Stimulated activated CD8-positive, alpha-beta memory T cell treated with anti-CD3 and anti-CD28 coated beads, Interleukin-2, amount 100 ng/mL, for 48 hours (primary cell): ENCODE measurements around the gene SBF2.
"Not testable (repeated sequence)": the region's sequence is repeated elsewhere in the genome, so short reads cannot be mapped to it uniquely, and the experiment has no call there.

ENCODE experiments used
- DNase-seq, 2 donors: peaks; one replicate each; pipeline ENCODE4 v3.0.0-alpha.2; 2020; ENCODE audit warnings: low read depth in 2 of 2

The SBF2 gene

DNA sequence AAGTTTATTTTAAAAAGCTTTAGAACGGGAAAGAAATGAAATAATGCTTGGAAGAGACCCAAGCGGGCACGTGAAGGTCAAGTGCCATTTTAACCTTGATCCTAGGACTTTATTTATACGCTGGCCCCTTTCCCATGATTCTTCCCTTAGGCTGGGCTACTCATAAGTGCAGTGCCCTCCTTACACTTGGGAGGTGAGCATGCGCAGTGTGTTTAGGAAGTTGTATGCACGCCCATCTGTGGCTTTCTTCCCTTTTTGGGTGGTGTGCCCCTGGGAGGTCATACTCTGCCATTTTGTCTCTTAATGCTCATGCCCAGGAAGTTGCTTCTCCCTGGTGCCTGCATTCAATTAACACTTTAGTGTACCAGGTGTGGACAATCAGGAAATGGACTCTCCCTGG is 390.4 kb downstream of the SBF2 start:
- DNase-seq, result no peak

DNA sequence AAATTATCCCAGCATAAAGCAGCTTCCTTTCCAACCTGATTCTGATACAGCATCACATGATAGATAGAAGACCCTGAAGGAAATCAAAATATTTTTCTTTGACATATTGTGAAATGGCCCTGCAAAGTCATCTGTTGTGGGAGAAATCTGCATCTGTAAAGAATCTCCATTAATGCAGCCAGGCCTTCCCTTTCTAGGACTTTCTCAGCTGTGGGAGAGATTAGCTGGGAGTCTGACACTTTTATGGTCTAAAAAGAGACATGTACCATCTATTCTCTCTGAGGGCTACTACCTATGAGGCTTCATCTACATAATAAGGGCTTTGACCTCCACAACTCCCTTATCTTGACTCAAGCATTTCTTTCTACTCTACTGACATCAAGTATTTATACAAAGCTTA is 392.1 kb downstream of the SBF2 start:
- no peak for DNase-seq

DNA sequence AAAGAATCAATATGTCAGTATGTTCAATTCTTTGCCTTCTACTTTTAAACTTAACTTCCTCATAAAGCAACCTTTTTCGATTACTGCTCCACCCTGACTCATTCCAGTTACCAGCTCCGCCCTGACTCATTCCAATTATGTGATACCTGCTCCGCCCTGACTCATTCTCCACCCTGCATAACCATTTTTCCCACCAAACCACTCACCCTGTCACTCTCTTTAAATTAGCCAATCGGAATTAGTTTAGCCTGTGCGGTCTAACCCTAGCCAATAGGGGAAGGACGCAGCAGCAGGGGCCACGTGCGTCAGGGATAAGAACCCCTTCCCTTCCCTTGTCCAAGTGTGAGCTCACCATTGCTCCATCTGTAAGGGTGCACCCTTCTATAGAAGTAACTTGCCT is 393.8 kb downstream of the SBF2 start:
- DNase-seq, result not testable (repeated sequence)

DNA sequence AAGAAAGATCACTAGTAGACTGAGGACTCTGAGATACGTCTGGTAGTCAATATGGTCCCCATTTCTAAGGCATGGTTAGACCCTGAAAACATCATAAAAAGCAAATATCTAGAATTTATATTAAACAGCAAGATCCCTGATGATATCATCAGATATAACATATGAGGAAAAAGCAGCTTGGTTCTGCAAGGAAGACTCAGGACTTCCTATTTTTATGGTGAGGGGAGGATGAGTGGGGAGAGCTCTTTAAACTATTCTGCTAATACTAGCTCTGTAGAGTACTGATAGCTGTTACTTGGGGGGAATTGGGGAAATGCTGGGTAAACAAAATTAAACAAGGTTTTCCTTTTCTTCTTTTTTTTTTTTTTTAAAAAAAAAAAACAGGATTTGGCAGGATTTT is 394.3 kb downstream of the SBF2 start:
- no peak for DNase-seq

DNA sequence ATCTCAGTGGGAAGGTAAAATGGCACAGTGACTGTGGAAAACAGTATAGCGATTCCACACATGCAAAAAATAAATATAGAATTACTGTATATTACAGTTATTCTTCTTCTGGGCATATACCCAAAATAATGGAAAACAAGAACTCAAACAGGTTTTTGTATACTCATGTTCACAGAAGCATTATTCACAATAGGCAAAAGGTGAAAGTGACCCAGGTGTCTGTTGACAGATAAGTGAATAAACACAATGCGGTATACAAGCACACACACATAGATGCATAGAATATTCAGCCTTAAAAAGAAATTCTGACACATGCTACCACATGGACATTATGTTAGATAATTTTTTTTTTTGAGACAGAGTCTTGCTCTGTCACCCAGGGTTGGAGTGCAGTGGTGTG is 397.1 kb downstream of the SBF2 start:
- no peak for DNase-seq

DNA sequence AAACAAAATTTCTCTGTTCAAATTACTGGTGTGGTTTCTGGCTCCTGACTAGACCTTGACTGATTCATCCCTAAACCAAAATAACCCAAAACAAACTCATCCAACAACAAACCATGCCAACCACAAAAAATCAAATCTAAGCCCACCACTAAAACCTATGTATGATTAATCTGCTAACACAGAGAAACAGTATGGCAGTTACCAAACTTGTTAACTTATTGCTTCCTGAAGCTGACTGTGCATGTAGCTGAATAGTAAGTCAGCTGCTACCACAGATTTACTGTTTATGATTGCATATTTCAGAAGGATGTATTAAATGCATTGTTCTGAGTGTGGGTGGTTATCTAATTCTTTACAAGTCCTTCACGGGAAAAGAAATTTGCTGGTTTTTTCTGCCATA is 399.0 kb downstream of the SBF2 start:
- no peak for DNase-seq

DNA sequence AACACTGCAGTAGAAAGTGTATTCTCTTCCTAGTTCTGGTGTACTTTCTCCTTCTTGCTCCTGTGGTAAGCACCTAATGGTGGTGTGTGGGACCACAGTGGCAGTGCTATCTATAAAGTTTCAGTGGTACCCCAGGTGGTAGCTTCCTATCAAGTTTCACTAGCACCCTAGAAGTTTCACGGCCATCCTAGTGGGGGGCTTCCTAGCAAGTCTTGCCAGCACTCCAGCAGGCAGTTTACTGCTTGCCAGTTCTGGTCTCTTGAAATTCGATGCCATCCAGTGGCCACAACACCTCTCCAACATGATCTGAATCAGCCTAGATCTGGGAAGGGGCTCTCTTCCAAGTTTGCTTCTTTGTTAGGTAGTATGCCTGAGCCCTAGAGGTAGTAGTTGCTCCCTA is 400.5 kb downstream of the SBF2 start:
- no peak for DNase-seq

DNA sequence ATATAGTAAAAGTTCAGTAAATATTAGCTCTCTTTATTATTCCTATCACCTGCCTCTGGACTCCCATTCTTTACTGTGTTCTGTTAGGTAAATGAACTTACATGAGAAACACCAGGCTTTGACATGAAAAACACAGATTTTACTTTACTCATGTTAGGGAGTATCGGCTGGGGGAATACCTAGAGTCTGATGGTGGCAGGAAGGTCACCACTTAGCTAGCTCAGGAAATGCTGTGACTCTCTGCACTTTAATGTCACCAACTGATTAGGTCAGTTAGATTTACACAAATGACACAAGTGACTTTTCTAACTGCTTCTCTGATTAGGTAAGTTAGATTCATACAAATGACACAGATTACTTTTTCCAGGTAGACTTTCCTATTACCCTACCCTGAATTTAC is 405.1 kb downstream of the SBF2 start:
- no peak for DNase-seq

DNA sequence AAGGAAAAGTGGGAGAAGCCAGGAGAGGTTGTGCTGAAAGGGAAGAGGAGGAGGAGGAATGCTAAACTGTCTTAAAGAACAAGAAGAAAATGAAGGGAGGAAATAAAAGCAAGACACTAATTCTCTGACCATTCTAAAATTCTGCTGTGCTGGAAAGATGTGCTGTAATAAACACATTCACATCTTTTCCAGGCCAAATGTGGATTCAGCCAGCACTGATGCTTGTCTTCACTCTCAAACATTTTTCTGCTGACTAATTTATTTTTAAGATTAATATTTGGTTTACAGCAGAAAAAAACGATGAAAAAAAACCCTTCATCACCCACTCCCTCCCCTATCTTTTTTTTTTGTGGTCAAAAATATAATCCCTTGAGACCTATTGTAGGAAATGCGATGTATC is 406.5 kb downstream of the SBF2 start:
- DNase-seq, result no peak

DNA sequence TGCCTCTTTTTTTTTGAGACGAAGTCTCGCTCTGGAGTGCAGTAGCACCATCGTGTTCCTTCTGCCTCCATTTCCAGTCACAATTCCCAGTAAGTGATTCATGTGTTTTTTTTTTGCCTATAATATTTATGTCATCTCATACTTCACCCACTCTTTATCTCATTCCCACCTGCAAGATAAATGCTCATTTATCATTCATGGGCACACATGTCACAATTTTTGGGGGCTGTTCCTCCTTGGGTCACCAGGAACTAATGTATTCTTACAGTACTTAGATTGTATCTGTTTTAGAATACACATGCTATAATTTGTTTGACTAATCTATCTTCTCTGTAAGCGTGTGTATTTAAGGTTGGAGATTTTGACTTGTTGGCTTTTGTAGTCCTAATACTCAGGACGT is 407.4 kb downstream of the SBF2 start:
- no peak for DNase-seq

DNA sequence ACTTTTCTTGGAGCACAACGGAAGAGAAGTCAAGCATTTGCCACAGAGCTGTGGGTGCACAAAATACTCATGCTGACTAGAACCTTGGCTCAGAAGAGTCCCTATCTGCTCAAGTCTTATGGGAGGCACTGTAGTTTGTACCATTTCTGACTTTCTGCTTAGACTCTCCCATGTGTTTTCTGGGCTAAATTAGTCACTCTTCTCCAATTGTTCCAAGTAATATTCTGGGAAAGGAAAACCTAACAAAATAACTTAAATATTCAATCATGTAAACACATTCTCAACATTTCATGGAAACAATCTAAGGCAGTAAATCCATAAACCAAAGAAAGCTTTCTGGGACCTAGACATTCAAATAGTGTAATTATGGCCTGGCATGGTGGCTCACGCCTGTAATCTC is 409.4 kb downstream of the SBF2 start:
- no peak for DNase-seq

DNA sequence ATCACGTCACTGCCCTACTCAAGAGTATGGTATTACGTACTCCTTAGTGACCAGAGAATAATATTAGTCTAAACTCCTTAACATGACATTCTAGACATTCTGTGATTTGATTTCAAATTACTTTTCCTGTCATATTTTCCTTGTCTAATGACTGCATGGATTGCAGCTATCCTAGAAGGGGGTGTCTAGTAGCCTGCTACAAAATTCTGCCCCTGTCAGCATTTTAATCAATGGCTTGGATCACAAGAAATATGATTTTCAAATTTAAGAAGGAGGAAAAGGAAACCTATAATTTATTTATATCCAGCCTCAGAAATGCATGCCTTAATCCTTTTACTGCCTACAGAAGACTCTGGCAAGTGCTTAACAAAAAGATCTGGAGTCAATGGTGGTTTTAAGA is 413.4 kb downstream of the SBF2 start:
- DNase-seq, result no peak

DNA sequence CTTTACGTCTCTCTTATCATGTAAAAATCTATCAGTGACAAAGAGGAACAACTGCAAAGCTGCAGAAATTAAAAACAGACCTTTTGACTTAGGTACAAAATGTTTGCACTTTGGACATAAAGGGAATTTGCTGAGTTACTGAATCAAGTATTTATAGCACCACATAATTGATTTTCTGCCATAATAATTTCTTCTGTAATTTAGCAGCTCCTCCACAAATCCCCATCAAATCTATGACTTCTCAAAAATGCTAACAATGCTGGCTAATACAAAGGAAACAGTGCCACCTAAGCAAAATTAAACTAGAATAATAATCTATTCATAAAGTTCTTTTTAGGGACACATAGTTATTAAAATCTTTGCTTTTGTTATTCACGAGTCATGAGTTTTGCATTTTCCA is 415.1 kb downstream of the SBF2 start:
- DNase-seq, result no peak

DNA sequence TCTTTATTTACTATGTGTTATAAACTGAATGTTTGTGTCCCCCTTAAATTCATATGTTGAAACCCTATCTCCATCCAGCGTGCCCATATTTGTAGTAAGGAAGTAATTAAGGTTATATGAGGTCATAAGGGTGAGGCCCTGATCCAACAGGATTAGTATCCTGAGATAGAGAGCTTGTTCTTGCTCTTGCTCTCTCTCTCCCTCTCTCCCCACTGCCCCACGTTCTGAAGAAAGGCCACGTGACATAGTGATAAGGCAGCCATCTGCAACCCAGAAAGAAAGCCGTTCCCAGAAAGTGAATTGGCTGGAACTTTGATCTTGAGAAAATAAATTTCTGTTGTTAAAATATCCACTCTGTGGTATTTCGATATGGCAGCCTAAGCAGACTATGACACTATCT is 417.7 kb downstream of the SBF2 start:
- no peak for DNase-seq

DNA sequence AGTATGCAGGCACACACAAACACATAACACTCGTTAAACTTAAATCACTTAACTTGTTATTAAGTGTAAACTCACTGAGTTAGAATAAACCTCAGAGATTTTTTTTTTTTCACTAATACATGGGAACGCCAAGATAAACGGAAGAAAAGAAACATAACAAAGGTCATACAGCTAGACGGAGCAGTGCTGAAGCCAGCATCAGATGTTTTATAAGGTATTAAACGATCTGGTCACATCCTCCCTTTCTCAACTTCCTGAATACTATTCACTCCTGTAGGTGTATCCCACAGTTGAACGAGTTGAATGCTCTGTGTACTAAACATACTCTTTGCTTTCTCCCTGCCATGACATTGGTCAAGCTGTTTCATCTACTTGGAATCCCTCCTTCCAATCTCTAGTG is 418.2 kb downstream of the SBF2 start:
- DNase-seq, result no peak

DNA sequence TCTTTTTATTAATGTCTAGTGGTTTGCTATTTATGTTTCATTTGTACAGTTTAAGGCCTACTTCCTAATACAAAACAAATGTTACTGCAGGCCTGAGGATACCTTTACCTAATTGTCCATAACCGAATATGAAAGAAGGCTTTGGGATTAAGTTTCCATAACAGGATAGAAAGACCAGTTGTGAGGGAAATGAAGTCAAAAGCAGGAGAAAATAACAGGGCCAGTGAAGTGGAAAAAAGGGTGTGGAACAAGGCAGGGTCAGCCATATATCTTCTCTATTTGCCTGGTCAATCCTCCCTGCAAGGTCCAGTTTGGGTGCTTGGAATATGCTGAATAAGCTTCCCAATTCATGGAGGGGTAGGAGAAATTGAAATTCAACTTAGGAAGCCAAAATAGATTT is 418.6 kb downstream of the SBF2 start:
- no peak for DNase-seq

DNA sequence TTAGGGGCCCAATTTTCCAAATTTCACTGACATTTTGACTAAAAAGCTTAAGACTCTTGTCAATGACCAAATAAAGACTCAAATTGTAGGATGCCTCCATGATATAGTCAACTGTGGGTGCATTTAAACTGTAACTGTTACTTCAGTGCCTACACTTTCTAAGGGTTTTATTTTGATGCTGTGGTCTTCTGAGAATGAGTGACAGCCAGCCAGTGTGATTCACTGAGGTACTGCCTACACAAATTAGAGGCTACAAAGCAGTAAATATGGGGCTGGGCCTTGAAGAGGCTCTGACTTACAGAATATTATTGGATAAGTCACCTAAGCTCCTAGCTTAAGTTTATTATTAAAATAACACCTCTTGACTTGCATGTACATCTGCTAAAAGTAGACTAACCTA is 419.6 kb downstream of the SBF2 start:
- no peak for DNase-seq

DNA sequence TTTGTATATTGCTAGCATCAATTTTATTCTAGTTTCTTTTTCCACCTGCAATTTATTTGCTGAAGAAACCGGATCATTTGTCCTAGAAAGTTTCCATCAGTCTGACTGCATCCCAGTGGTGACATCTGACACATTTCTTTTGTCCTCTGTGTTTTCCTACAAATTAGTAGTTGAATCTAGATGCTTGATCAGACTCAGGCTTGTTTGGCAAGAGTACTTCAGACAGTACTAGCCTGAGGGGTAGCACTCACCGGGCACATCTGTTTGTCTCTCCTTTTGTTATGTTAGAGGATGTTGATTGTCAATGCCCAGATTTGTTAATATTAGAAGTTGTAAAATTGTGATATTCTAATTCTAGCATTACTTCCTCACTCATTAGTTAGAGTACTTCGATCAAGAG is 425.4 kb downstream of the SBF2 start:
- DNase-seq, result no peak

DNA sequence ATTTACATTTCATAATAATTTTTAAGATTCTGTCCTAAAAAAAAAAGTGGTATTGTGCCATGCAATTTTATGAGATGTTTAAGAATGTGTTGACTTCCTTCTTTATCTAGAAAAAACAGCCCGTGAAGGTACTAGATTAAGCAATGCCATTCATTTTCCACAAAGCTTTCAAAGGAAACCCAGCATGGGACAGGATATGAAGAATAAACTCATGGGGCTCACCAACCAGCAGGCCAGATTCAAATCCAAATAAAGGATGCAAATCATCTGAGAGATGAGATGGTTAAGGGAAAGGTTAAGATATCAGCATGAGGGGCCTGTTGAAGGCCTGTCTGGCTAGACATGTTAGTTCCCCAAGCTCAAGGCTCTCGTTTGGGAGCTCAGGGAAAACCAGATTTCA is 431.0 kb downstream of the SBF2 start:
- DNase-seq, result no peak

DNA sequence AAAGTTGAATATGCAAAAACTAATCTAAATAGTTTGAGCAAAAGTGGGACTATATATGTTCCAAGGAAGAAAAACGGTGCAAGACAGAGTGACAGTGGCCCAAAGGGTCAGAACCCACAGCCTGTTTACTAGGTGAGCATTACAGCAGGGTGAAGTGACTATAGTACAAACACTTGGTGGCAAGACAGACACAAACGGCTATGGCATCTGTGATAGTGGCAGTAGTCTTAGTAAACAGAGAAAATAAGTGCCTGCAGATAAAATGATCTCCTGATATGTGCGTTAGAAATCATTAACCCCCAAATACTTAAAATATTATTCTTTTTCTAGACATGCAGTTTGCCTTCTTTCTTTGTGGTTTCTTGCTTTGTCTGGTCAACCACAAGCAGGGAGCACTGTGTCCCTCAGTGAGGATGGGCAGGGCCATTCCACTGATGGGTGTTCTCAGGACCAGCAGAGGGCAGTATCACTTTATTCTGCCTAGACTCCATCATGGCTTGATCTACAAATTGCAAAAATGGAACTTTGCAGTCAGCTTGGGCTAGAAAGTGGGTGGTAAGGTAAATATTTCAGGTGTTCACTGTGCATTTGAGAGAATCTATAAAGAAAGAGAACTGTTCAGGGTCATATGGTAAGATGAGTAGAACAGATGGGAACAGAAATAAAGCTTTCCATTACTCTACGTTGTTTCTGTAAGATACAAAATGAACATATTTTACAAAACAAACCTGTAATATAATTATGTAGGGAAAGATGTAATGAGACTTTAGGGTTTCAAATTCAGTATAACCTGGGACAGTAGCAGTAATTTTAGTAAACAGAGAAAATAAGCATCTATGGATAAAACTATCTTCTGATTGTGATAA is 431.9 kb downstream of the SBF2 start:
- peak in 1 of 2 donors; percentile 30 for DNase-seq

DNA sequence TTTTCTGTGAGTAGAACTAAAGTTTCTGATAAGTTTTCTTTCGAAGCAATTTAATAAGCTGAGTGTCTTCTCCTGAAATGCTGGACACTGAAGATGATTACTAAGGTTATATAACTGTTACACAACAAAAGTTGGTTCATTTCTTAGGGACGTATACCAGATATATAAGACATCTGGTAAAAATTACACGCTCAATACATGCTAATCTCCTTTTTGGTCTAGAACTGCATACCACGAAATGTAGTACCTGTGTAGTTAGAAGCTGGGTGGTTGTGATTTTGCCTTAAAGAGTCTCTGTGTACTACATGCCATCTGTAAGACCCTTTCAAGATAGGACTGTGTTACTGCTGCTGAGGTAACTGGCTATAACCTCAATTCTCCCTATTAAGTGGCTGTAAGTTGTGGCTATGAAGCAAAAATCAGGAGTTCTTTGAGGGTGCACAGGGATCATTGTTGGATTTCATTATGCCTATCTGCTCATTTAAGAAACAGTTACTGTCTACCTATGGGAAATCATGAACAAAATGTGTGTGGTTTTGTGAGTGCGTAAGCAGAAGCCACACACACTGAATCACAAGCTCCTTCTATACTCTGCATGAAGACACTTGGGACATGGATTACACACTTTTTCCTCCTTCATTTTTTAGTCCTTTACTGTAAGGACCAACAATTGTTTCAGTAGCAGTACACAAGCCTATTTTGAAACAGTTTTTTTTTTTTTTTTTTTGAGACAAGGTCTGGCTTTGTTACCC is 434.3 kb downstream of the SBF2 start:
- DNase-seq, result no peak

DNA sequence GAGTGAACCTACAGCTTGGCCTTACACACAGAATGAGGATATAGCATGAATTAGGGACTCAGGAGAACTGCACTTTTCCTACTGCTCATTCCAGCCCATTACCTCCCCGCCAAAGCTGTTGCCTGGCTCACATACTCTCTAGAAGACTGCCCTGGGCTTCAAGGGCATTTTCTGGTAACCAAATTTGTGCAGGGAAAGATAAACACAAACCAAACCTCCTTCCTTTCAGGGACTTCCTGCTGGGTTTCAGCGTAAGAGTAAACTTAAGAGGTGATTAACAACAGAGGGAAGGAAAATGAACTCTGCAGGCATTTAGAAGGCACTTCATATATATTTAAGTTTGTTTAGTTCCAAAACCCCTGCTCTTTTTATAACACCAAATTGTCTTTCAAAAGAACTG is 435.2 kb downstream of the SBF2 start:
- no peak for DNase-seq

DNA sequence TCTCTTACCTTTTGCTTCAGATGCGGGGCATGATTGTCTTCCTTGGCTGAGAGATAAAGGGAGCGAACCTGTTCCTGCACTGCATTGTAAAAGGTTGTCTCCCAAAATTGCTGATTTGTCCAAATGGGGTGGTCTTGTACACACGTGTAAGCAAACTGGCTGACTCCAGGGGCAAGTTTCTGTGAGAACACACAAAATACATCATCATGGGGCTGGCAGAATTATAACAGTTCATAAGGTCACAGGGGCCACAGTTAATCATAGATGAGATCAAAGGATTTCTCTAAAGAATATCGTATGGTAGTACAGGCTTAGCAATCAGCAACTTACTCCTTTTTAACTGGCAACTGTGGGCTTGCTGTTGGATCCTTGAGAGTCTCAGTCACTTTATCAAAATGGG is 435.8 kb downstream of the SBF2 start:
- no peak for DNase-seq
